Measurements from ENCODE around the gene ARHGAP9. TPM values are rescaled to one million over a fixed set of nuclear protein-coding genes. Genes with fewer than 3 reads are reported as not detected.

The ARHGAP9 gene
- total RNA-seq, 2 donors from 2014 or later = 3.4 to 4.2 TPM

DNA sequence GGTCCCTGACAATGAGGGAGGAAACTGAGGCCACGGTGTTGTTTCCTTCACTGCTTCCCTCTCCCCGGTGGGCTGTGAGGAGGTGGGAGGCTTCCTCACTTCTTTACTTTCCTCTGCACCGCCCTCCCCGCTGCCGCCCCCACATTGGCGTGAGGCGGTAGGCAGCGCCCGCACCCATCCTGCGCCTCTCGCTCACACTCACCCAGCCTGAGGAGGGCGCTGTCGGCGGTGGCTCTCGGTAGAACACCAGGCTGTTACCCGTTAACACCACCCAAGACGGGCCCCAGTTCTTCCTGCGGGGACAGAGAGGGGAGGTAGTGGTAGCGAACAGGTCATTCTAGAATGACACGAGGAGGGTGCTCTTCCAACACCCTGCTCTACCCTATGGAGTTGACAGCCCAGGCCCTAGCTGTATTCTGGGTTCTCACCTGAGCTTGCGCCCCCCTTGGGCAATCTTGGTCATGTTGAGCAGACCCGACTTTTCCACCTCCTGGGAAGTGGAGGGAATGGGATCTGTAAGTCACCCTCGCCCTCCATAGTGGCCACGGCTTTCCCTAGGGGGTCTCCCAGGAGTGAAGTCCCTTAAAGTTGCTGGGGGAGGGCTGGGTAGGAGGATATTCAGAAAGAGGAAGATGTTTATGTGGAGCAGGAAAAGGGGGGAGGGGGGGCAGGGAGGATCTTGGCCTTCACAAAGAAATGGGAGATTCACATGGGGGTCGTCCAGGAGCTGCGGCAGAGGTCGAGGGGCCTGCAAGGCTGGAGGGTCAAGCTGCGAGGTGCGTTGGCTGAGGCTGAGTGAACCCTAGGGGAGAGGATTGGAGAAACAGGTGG lies 3.3 kb downstream of the ARHGAP9 start:
- Histone ChIP-seq H3K4me1 (peaks cover 0 to 18% of the 10 kb centered on the region in 2 donors), H3K4me3 (peak overlapping the region; percentile 24 to 44), H3K9me3 (no peaks in the 10 kb centered on the region), H3K27me3 (peaks cover 16 to 24% of the 10 kb centered on the region in 2 donors), H3K27ac (no peak overlapping the region), H3K36me3 (no peaks in the 10 kb centered on the region)
- DNase-seq (ENCODE audit: low spot score) = no peak
- TF ChIP-seq, protein P1, sequence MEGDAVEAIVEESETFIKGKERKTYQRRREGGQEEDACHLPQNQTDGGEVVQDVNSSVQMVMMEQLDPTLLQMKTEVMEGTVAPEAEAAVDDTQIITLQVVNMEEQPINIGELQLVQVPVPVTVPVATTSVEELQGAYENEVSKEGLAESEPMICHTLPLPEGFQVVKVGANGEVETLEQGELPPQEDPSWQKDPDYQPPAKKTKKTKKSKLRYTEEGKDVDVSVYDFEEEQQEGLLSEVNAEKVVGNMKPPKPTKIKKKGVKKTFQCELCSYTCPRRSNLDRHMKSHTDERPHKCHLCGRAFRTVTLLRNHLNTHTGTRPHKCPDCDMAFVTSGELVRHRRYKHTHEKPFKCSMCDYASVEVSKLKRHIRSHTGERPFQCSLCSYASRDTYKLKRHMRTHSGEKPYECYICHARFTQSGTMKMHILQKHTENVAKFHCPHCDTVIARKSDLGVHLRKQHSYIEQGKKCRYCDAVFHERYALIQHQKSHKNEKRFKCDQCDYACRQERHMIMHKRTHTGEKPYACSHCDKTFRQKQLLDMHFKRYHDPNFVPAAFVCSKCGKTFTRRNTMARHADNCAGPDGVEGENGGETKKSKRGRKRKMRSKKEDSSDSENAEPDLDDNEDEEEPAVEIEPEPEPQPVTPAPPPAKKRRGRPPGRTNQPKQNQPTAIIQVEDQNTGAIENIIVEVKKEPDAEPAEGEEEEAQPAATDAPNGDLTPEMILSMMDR (IDR thresholded peaks at IDR 0.05) = peak in 1 of 2 donors; percentile 18

DNA sequence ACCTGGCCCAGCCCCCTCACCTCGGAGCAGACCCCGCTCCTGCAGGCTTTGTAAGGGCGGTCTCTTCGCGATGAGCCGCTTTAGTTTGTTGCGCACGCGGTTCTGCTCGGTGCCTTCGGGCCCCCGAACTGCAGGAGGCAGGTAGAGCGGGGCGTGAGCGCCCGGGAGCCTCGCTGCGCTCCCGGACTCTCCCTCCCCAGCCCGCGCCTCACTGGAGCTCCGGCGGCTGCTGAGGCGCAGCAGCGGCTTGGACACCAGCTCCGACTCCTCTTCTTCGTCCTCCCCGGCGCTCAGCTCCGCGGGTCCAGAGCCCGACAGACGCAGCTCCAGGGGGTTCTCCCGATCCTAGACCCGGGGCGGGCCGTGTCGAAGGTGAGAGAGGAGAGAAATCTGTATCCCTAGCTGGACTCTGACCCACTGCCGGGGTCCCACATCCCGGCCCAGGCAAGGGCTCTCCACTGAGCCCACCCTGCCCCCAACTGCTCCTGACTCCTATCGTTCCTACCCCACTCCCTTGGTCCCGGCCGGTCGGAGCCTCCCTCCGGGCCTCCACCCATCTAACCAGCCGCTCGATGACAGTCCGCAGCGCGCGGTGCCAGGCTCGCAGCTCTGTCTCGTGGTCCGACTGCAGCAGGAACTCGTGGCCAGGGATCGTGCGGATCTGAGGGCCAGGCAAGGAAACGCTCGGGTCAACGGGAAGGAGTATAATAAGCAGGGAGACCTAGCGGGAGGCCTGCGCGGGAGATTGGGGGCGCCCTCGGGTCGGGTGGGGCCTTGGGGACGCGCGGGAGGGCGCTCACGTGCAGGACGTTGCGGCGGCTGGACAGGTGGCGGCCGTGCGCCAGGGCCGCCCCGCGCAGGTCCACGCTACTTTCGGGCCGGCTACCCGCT lies 4.2 kb downstream of the ARHGAP9 start:
- Histone ChIP-seq H3K4me1 (peaks cover 0 to 18% of the 10 kb centered on the region in 2 donors), H3K36me3 (no peaks in the 10 kb centered on the region), H3K27ac (no peak overlapping the region), H3K9me3 (no peaks in the 10 kb centered on the region), H3K4me3 (peak overlapping the region; percentile 24 to 44), H3K27me3 (peaks cover 16 to 24% of the 10 kb centered on the region in 2 donors)
- DNase-seq (ENCODE audit: low spot score) = no peak
- TF ChIP-seq, protein P1 (IDR thresholded peaks at IDR 0.05) = no peak

DNA sequence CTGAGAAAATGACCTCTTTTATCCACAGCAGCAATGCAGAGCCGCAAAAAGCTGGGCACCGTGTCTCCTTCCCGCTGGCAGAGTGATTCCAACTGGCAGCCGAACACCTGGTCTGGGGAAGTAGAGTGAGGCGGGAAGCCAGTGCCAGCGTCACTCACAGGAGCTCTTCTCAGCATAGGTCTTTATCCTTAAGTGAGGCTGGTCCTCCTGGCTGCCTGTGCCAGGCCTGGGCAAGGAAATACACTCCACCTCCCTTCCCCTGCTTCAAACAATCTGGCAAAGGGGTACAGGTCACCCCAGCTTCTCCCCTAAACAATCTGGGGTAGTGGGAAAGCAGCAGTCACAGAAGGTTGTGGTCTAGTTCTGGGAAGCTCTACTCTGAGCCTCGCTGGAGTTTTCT lies 4.8 kb downstream of the ARHGAP9 start:
- Histone ChIP-seq H3K4me1 (peaks cover 0 to 18% of the 10 kb centered on the region in 2 donors), H3K36me3 (no peaks in the 10 kb centered on the region), H3K9me3 (no peaks in the 10 kb centered on the region), H3K27me3 (peaks cover 16 to 24% of the 10 kb centered on the region in 2 donors), H3K27ac (no peak overlapping the region), H3K4me3 (peak overlapping the region; percentile 24 to 44)
- no peak for DNase-seq (ENCODE audit: low spot score)
- TF ChIP-seq, protein P1 (IDR thresholded peaks at IDR 0.05) = no peak

DNA sequence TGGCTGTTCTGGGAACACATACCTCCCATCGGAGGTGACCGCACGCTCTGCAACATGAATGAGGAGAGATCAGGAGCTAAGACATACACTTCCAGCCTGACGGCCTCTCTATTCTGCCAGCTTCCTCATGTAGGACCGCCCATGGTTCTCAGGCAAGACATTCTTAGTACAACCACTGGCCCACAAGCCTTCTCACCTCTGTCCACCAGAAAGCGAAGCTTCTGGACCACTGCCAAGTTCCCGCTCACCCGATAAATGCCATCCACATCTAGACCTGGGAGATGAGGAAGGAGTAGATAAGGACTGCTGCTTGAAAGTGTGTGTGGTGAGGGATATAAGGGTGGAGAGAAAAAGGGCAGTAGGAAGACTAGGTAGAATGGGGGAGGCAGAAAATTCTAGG lies 5.2 kb downstream of the ARHGAP9 start:
- TF ChIP-seq, protein P1 (IDR thresholded peaks at IDR 0.05) = no peak
- Histone ChIP-seq H3K27me3 (peaks cover 16 to 24% of the 10 kb centered on the region in 2 donors), H3K9me3 (no peaks in the 10 kb centered on the region), H3K4me3 (no peak overlapping the region), H3K4me1 (peaks cover 0 to 18% of the 10 kb centered on the region in 2 donors), H3K27ac (no peak overlapping the region), H3K36me3 (no peaks in the 10 kb centered on the region)
- DNase-seq (ENCODE audit: low spot score) = no peak

DNA sequence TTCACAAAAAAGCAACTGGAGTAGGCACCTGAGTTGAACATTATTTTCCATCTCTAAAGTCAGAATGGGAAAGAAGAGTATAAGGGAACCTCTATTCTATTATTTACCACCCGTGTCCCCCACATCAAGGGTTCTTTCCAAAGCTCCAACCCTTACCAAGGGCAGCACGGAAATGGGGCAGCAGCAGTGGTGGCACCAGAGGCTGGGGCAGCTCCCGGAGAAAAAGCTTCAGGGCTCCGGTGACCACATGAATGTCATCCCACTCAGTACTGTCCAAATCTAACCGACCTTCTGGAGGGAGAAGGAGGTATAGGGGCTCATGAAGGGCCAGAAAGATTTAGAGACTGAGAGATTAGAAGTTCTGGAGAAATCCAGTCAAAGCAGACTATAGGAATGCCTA lies 5.8 kb downstream of the ARHGAP9 start:
- Histone ChIP-seq H3K9me3 (no peaks in the 10 kb centered on the region), H3K36me3 (no peaks in the 10 kb centered on the region), H3K27ac (no peak overlapping the region), H3K4me1 (peaks cover 0 to 18% of the 10 kb centered on the region in 2 donors), H3K4me3 (no peak overlapping the region), H3K27me3 (peaks cover 16 to 24% of the 10 kb centered on the region in 2 donors)
- DNase-seq (ENCODE audit: low spot score) = no peak
- TF ChIP-seq, protein P1 (IDR thresholded peaks at IDR 0.05) = no peak
